Stomach (tissue), 4 donors: Measurements from ENCODE around the gene FAM240B.

Source experiments
- EP300 ChIP-seq: sonication (generic); formaldehyde crosslinking; IDR thresholded peaks from one replicate; pipeline ENCODE4 v1.6.1; 2017; ENCODE audit warnings: antibody characterized with exemption
- POLR2A ChIP-seq, 4 donors: fragments of 450-650 bp; IDR thresholded peaks; one replicate each; pipeline ENCODE4 v1.6.1; 2016; ENCODE audit warnings: antibody characterized with exemption in 4 of 4, control low read depth in 2 of 4, mild to moderate bottlenecking in 1 of 4, moderate library complexity in 1 of 4
- TF ChIP-seq, protein P1 (sequence below), 7 experiments: fragments of 450-650 bp in 4 of 7; fragments of 200-600 bp in 3 of 7; sonication (generic) in 3 of 7; IDR thresholded peaks; one replicate each; pipeline ENCODE4 v1.5.1; 2016 to 2019; ENCODE audit warnings: antibody characterized with exemption in 7 of 7, control low read depth in 2 of 7, mild to moderate bottlenecking in 1 of 7

DNA sequence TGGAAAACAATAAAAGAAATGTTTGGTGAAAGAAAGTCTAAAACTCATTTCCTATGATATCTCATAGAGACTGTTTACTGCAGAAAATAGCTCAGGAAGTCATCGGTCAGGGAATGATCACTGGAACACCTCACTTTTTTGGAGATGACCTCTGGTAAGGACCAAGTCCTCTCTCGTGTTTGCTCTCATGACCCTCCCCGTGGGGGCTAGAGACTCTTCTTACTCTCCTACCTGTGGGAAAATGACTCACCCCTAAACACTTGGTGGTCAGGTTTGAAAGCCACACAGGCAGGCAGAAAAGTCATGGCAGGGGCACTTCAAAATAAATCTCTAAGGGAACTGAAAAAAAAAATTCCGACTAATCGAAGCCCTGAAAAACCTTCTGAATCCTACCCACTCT, 48.2 kb downstream of the FAM240B start:
- TF ChIP-seq EP300 (no peak), POLR2A (IDR thresholded peaks at IDR 0.05) (no peak)
- TF ChIP-seq, protein P1, sequence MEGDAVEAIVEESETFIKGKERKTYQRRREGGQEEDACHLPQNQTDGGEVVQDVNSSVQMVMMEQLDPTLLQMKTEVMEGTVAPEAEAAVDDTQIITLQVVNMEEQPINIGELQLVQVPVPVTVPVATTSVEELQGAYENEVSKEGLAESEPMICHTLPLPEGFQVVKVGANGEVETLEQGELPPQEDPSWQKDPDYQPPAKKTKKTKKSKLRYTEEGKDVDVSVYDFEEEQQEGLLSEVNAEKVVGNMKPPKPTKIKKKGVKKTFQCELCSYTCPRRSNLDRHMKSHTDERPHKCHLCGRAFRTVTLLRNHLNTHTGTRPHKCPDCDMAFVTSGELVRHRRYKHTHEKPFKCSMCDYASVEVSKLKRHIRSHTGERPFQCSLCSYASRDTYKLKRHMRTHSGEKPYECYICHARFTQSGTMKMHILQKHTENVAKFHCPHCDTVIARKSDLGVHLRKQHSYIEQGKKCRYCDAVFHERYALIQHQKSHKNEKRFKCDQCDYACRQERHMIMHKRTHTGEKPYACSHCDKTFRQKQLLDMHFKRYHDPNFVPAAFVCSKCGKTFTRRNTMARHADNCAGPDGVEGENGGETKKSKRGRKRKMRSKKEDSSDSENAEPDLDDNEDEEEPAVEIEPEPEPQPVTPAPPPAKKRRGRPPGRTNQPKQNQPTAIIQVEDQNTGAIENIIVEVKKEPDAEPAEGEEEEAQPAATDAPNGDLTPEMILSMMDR (IDR thresholded peaks at IDR 0.05), result no peak
